B cell (primary cell): ENCODE results near the gene DISP3. TPM values are rescaled to one million over a fixed set of nuclear protein-coding genes. Genes with fewer than 3 reads are reported as not detected.

Experiments used
- ATAC-seq: fragments of 200-7000 bp; cut with Tn5 transposase; one replicate; pipeline ENCODE4 v1.10.0; 2021; ENCODE audit warnings: low read depth, mild to moderate bottlenecking, moderate number of reproducible peaks, moderate library complexity
- CTCF ChIA-PET: fragments of 350-600 bp; sonication (Branson Sonifier 250); formaldehyde crosslinking; loops from one replicate; lab custom pipeline; 2021; ENCODE audit warnings: antibody characterized with exemption, inconsistent platforms; lab: Charles Lee
- POLR2A ChIA-PET: fragments of 350-600 bp; sonication (Branson Sonifier 250); formaldehyde crosslinking; loops from one replicate; lab custom pipeline; 2021; ENCODE audit warnings: antibody characterized with exemption; lab: Charles Lee
- DNase-seq: peaks from one replicate; pipeline ENCODE4 v3.0.0; 2013
- H2AFZ ChIP-seq: 2 replicates; pipeline ENCODE4 v1.6.1; 2012; ENCODE audit warnings: mild to moderate bottlenecking, low read depth, low read length; ENCODE audit not compliant: insufficient read depth, poor library complexity, severe bottlenecking
- H3K27ac ChIP-seq, 2 donors: 1 replicate in 1 of 2; 2 replicates in 1 of 2; pipeline ENCODE4 v1.5.1; 2012 to 2013; ENCODE audit warnings: low read length in 2 of 2, mild to moderate bottlenecking in 2 of 2, moderate library complexity in 1 of 2
- H3K27me3 ChIP-seq, 4 experiments: fragments of 200-600 bp in 1 of 4; sonication (generic) in 1 of 4; replicated peaks in 1 of 4; 1 replicate in 2 of 4; 2 replicates in 2 of 4; pipeline versions ENCODE4 v1.6.1 to v1.7.0; 2013 to 2016; ENCODE audit warnings: low read length in 3 of 4, mild to moderate bottlenecking in 2 of 4, mixed read lengths in 1 of 4, moderate library complexity in 1 of 4; ENCODE audit not compliant: insufficient read depth in 4 of 4, control insufficient read depth in 3 of 4; ENCODE audit errors: control extremely low read depth in 1 of 4
- H3K36me3 ChIP-seq, 2 experiments: replicated peaks in 1 of 2; 1 replicate in 1 of 2; 2 replicates in 1 of 2; pipeline versions ENCODE4 v1.6.1 to v1.7.1; 2013; ENCODE audit warnings: low read length in 1 of 2; ENCODE audit not compliant: insufficient read depth in 2 of 2, control insufficient read depth in 1 of 2; ENCODE audit errors: control extremely low read depth in 1 of 2, extremely low read depth in 1 of 2
- H3K4me1 ChIP-seq, 2 donors: fragments of 200-600 bp in 1 of 2; sonication (generic) in 1 of 2; 1 replicate in 1 of 2; 2 replicates in 1 of 2; pipeline versions ENCODE4 v1.5.1 to v1.6.1; 2013 to 2017; ENCODE audit warnings: low read length in 2 of 2; ENCODE audit not compliant: control insufficient read depth in 2 of 2, insufficient read depth in 2 of 2
- H3K4me2 ChIP-seq: replicated peaks from 2 replicates; pipeline ENCODE3; 2012; ENCODE audit warnings: mild to moderate bottlenecking, low read depth, low read length; ENCODE audit not compliant: poor library complexity, severe bottlenecking
- H3K4me3 ChIP-seq, 5 experiments: fragments of 200-600 bp in 1 of 5; sonication (generic) in 1 of 5; 1 replicate in 3 of 5; 2 replicates in 2 of 5; pipeline versions ENCODE4 v1.5.1 to v1.7.0; 2011 to 2016; ENCODE audit warnings: low read length in 4 of 5, mild to moderate bottlenecking in 4 of 5, low read depth in 2 of 5, control low read depth in 1 of 5, moderate library complexity in 1 of 5; ENCODE audit not compliant: insufficient read depth in 1 of 5; ENCODE audit errors: control extremely low read depth in 1 of 5, extremely low read depth in 1 of 5
- H3K79me2 ChIP-seq: fragments of 200-600 bp; sonication (generic); one replicate; pipeline ENCODE4 v1.6.0; 2016; ENCODE audit warnings: low read length; ENCODE audit not compliant: control insufficient read depth, insufficient read depth
- H3K9ac ChIP-seq: fragments of 200-600 bp; sonication (generic); 2 replicates; pipeline ENCODE4 v1.6.1; 2017; ENCODE audit warnings: mild to moderate bottlenecking, low read length, moderate library complexity
- H3K9me3 ChIP-seq, 3 donors: one replicate each; pipeline versions ENCODE4 v1.6.1 to v1.7.1; 2013; ENCODE audit warnings: low read length in 2 of 3; ENCODE audit not compliant: control insufficient read depth in 2 of 3, insufficient read depth in 1 of 3; ENCODE audit errors: control extremely low read depth in 1 of 3
- H4K20me1 ChIP-seq: 2 replicates; pipeline ENCODE4 v1.6.0; 2012; ENCODE audit warnings: mild to moderate bottlenecking, low read length; ENCODE audit not compliant: insufficient read depth, control insufficient read depth, poor library complexity, severe bottlenecking
- H3K27ac Mint-ChIP-seq: one replicate; pipeline ENCODE4 v1.8.0; 2021; ENCODE audit warnings: mixed read lengths
- H3K27me3 Mint-ChIP-seq: one replicate; pipeline ENCODE4 v1.8.0; 2021; ENCODE audit warnings: mixed read lengths
- H3K4me1 Mint-ChIP-seq: one replicate; pipeline ENCODE4 v1.8.0; 2021; ENCODE audit warnings: mixed read lengths
- H3K4me3 Mint-ChIP-seq: one replicate; pipeline ENCODE4 v1.8.0; 2021; ENCODE audit warnings: mixed read lengths
- H3K9me3 Mint-ChIP-seq: one replicate; pipeline ENCODE4 v1.8.0; 2022; ENCODE audit warnings: mixed read lengths; ENCODE audit not compliant: insufficient read depth
- EZH2 ChIP-seq: IDR thresholded peaks from 2 replicates; pipeline ENCODE4 v1.6.1; 2012; ENCODE audit warnings: borderline replicate concordance, low read depth, mild to moderate bottlenecking, moderate library complexity, low read length; ENCODE audit not compliant: insufficient read depth, poor library complexity, severe bottlenecking
- WGBS: methylation state at CpG from one replicate; pipeline ENCODE4 v1.1.5; 2013; ENCODE audit warnings: missing lambda C conversion rate; ENCODE audit not compliant: insufficient coverage; 5-methylcytosine and 5-hydroxymethylcytosine counted together
- intact Hi-C: fragments of 100-400 bp; cut with micrococcal nuclease; formaldehyde crosslinking; loops from one replicate; pipeline ENCODE4 v1.10.0; 2022
- polyA plus RNA-seq: library from polyadenylated mRNA; depleted of rRNA; stranded (reverse); fragments of >200 nt; gene quantifications from 2 replicates; pipeline ENCODE4 v1.2.3, GENCODE V29; 2012
- total RNA-seq, 2 donors: library from RNA; stranded (reverse); fragments of 120-200 nt in 1 of 2; gene quantifications; 1 replicate in 1 of 2; 2 replicates in 1 of 2; pipeline versions ENCODE4 v1.2.3 to v1.2.4, GENCODE V29; 2013 to 2022
- TF ChIP-seq, protein P1 (sequence below): fragments of 200-600 bp; IDR thresholded peaks from one replicate; pipeline ENCODE4 v1.8.0; 2022; ENCODE audit warnings: antibody characterized with exemption, mild to moderate bottlenecking

DISP3 gene
- total and polyA plus RNA-seq, 2 donors (not counting 1 experiment from before 2014, with no cell fraction given) = 0.25 to 1.6 TPM

GRCh38 chr1:11482701-11483479, 3.9 kb downstream of the DISP3 start:
- 88% methylated on average over 11 of the region's 18 CpGs for WGBS
- DNase-seq (no peak), ATAC-seq (no peak)
- Histone ChIP-seq H3K4me1 (peaks cover 15 to 16% of the 10 kb centered on the region in 2 donors), H2AFZ (no peak overlapping the region), H3K4me2 (no peak overlapping the region), H3K27me3 (peaks cover 0 to 45% (median 13%) of the 10 kb centered on the region in 4 experiments), H3K9ac (no peak overlapping the region), H3K9me3 (peaks cover 0 to 20% (median 0%) of the 10 kb centered on the region in 3 donors), H3K79me2 (no peaks in the 10 kb centered on the region), H4K20me1 (no peaks in the 10 kb centered on the region), H3K4me3 (no peak overlapping the region), H3K27ac (no peak overlapping the region), H3K36me3 (no peaks in the 10 kb centered on the region)
- intact Hi-C loops = no loop called here
- ChIA-PET CTCF (interaction anchor here (0.5 kb wide), 1 partner anchor 1355 kb away, joined by 3 read pairs; no protein-coding TSS in a partner anchor), POLR2A (no interaction called here)
- H3K9me3 Mint-ChIP-seq = peaks cover 3% of the 10 kb centered on the region
- H3K27me3 Mint-ChIP-seq = peaks cover 62% of the 10 kb centered on the region
- TF ChIP-seq EZH2 = no peak
- TF ChIP-seq, protein P1, sequence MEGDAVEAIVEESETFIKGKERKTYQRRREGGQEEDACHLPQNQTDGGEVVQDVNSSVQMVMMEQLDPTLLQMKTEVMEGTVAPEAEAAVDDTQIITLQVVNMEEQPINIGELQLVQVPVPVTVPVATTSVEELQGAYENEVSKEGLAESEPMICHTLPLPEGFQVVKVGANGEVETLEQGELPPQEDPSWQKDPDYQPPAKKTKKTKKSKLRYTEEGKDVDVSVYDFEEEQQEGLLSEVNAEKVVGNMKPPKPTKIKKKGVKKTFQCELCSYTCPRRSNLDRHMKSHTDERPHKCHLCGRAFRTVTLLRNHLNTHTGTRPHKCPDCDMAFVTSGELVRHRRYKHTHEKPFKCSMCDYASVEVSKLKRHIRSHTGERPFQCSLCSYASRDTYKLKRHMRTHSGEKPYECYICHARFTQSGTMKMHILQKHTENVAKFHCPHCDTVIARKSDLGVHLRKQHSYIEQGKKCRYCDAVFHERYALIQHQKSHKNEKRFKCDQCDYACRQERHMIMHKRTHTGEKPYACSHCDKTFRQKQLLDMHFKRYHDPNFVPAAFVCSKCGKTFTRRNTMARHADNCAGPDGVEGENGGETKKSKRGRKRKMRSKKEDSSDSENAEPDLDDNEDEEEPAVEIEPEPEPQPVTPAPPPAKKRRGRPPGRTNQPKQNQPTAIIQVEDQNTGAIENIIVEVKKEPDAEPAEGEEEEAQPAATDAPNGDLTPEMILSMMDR = no peak
- no peak overlapping the region for H3K4me3 Mint-ChIP-seq
- H3K27ac Mint-ChIP-seq = no peak overlapping the region
- H3K4me1 Mint-ChIP-seq = peaks cover 13% of the 10 kb centered on the region
